ENCODE data around the gene PARP15. TPM values are rescaled to one million over a fixed set of nuclear protein-coding genes. Genes with fewer than 3 reads are reported as not detected.

PARP15 gene
- total and polyA plus RNA-seq, 4 experiments from 2014 or later, result 7.6 to 78.0 (median 43.2) TPM

- no peak overlapping the region for H3K27ac ChIP-seq (ENCODE audit: low read depth, low read length)
- H3K4me3 Mint-ChIP-seq, result no peak overlapping the region
- peaks cover 8% of the 10 kb centered on the region for H3K4me1 ChIP-seq (ENCODE audit: insufficient read depth, low read length)
- H3K27ac Mint-ChIP-seq, result no peak overlapping the region
- no peaks in the 10 kb centered on the region for H3K27me3 ChIP-seq (ENCODE audit: insufficient read depth, low read length)
- no peaks in the 10 kb centered on the region for H3K9me3 ChIP-seq (ENCODE audit: control insufficient read depth in 1 of 2, low read length in 2 of 2)
- H3K4me3 ChIP-seq (ENCODE audit: low read length in 2 of 2), result no peak overlapping the region
- ChIA-PET CTCF (ENCODE audit: partially characterized antibody) (interaction anchor here (1.5 kb wide), 2 partner anchors 19 to 101 kb away, joined by 5 to 6 read pairs; no protein-coding TSS in a partner anchor), POLR2A (ENCODE audit: partially characterized antibody) (interaction anchor here (0.7 kb wide), 1 partner anchor 96 kb away, joined by 3 read pairs; the partner anchor contains the start of genes DTX3L and PARP9)
- H3K9me3 Mint-ChIP-seq, result peaks cover 0 to 6% (median 0%) of the 10 kb centered on the region in 8 donors
- H3K36me3 Mint-ChIP-seq, result no peaks in the 10 kb centered on the region
- intact Hi-C loops (cut with micrococcal nuclease), result no loop called here
- no peaks in the 10 kb centered on the region for H3K27me3 Mint-ChIP-seq
- DNase-seq, result no peak
- H3K36me3 ChIP-seq (ENCODE audit: insufficient read depth, low read length), result no peaks in the 10 kb centered on the region
- H3K4me1 Mint-ChIP-seq, result peaks cover 7 to 9% (median 7%) of the 10 kb centered on the region in 4 donors
Measured at GRCh38 chr3:122660297-122660974, 83.0 kb downstream of the PARP15 start.

- DNase-seq, result peak in 1 of 5 donors; percentile 40
- H3K27me3 ChIP-seq (ENCODE audit: insufficient read depth, low read length), result no peaks in the 10 kb centered on the region
- intact Hi-C loops (cut with micrococcal nuclease), result no loop called here
Measured at GRCh38 chr3:122661633-122662032, 84.2 kb downstream of the PARP15 start.

DNA sequence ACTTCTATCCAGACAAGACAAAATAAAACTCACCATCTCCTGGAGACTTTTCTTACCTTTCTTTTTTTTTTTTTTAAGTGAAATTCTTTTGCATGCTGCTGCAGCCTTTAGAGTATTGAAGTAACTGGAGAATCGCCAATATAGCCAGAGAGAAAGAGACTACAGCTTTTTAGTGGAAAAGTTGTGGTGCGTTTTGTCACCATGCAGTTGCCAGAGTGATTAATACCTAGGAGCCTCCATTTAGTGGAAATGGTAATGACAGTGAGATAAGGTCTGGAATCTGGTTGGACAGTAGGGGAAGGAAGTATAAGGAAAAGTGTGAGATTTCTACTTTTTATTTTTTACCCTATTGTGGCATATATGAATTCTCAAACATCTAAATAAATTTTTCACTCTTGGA lies 85.1 kb downstream of the PARP15 start:
- no peaks in the 10 kb centered on the region for H3K36me3 Mint-ChIP-seq
- no peak overlapping the region for H3K4me3 Mint-ChIP-seq
- Histone ChIP-seq H3K9me3 (ENCODE audit: control insufficient read depth in 1 of 2, low read length in 2 of 2) (no peaks in the 10 kb centered on the region), H3K27me3 (ENCODE audit: insufficient read depth, low read length) (no peaks in the 10 kb centered on the region), H3K27ac (ENCODE audit: low read depth, low read length) (no peak overlapping the region), H3K4me1 (ENCODE audit: insufficient read depth, low read length) (peaks cover 8% of the 10 kb centered on the region), H3K36me3 (ENCODE audit: insufficient read depth, low read length) (no peaks in the 10 kb centered on the region), H3K4me3 (ENCODE audit: low read length in 2 of 2) (no peak overlapping the region)
- intact Hi-C loops (cut with micrococcal nuclease), result no loop called here
- peaks cover 0 to 5% (median 0%) of the 10 kb centered on the region in 8 donors for H3K9me3 Mint-ChIP-seq
- CTCF ChIA-PET (ENCODE audit: partially characterized antibody), result interaction anchor here (0.9 kb wide), 1 partner anchor 17 kb away, joined by 3 read pairs; the partner anchor contains the start of gene PARP14
- H3K27ac Mint-ChIP-seq, result no peak overlapping the region
- H3K27me3 Mint-ChIP-seq, result no peaks in the 10 kb centered on the region
- H3K4me1 Mint-ChIP-seq, result peaks cover 7 to 9% (median 7%) of the 10 kb centered on the region in 4 donors
- DNase-seq, result no peak
- POLR2A ChIA-PET (ENCODE audit: partially characterized antibody), result no interaction called here

More at GRCh38 chr3:122661633-122662032, 84.2 kb downstream of the PARP15 start:
- Mint-ChIP-seq H3K36me3 (no peaks in the 10 kb centered on the region), H3K27me3 (no peaks in the 10 kb centered on the region), H3K27ac (peak overlapping the region in 1 of 7 donors; percentile 37), H3K9me3 (peaks cover 0 to 5% (median 0%) of the 10 kb centered on the region in 8 donors), H3K4me1 (peaks cover 7 to 9% (median 7%) of the 10 kb centered on the region in 4 donors), H3K4me3 (peak overlapping the region; percentile 13 to 71 (median 61))
- CTCF ChIA-PET (ENCODE audit: partially characterized antibody), result interaction anchor here (0.9 to 1.5 kb wide), 2 partner anchors 18 kb away, joined by 3 to 6 read pairs; partner anchors contain the start of gene PARP14
- no peaks in the 10 kb centered on the region for H3K9me3 ChIP-seq (ENCODE audit: control insufficient read depth in 1 of 2, low read length in 2 of 2)
- H3K4me3 ChIP-seq (ENCODE audit: low read length in 2 of 2), result no peak overlapping the region
- H3K27ac ChIP-seq (ENCODE audit: low read depth, low read length), result no peak overlapping the region
- peaks cover 8% of the 10 kb centered on the region for H3K4me1 ChIP-seq (ENCODE audit: insufficient read depth, low read length)
- no peaks in the 10 kb centered on the region for H3K36me3 ChIP-seq (ENCODE audit: insufficient read depth, low read length)
- POLR2A ChIA-PET (ENCODE audit: partially characterized antibody), result interaction anchor here (0.8 kb wide), 1 partner anchor 18 kb away, joined by 4 read pairs; no protein-coding TSS in a partner anchor

- peaks cover 0 to 5% (median 0%) of the 10 kb centered on the region in 8 donors for H3K9me3 Mint-ChIP-seq
- peaks cover 7 to 14% (median 7%) of the 10 kb centered on the region in 4 donors for H3K4me1 Mint-ChIP-seq
- no peaks in the 10 kb centered on the region for H3K27me3 ChIP-seq (ENCODE audit: insufficient read depth, low read length)
- no peaks in the 10 kb centered on the region for H3K27me3 Mint-ChIP-seq
- DNase-seq, result no peak
- no peaks in the 10 kb centered on the region for H3K36me3 Mint-ChIP-seq
- ChIA-PET POLR2A (ENCODE audit: partially characterized antibody) (no interaction called here), CTCF (ENCODE audit: partially characterized antibody) (interaction anchor here (1.2 to 2.3 kb wide), 2 partner anchors 14 to 131 kb away, joined by 3 to 9 read pairs; no protein-coding TSS in a partner anchor)
- intact Hi-C loops (cut with micrococcal nuclease), result no loop called here
- no peaks in the 10 kb centered on the region for H3K36me3 ChIP-seq (ENCODE audit: insufficient read depth, low read length)
- H3K4me3 ChIP-seq (ENCODE audit: low read length in 2 of 2), result no peak overlapping the region
- H3K27ac Mint-ChIP-seq, result no peak overlapping the region
- peaks cover 8% of the 10 kb centered on the region for H3K4me1 ChIP-seq (ENCODE audit: insufficient read depth, low read length)
- H3K27ac ChIP-seq (ENCODE audit: low read depth, low read length), result no peak overlapping the region
- no peak overlapping the region for H3K4me3 Mint-ChIP-seq
- H3K9me3 ChIP-seq (ENCODE audit: control insufficient read depth in 1 of 2, low read length in 2 of 2), result no peaks in the 10 kb centered on the region
Measured at GRCh38 chr3:122665226-122665786, 87.9 kb downstream of the PARP15 start.

GRCh38 chr3:122665881-122666280 lies 88.4 kb downstream of the PARP15 start:
- H3K36me3 Mint-ChIP-seq, result no peaks in the 10 kb centered on the region
- DNase-seq, result no peak
- H3K9me3 ChIP-seq (ENCODE audit: control insufficient read depth in 1 of 2, low read length in 2 of 2), result no peaks in the 10 kb centered on the region
- H3K27me3 ChIP-seq (ENCODE audit: insufficient read depth, low read length), result no peaks in the 10 kb centered on the region
- H3K36me3 ChIP-seq (ENCODE audit: insufficient read depth, low read length), result no peaks in the 10 kb centered on the region
- peaks cover 0 to 4% (median 0%) of the 10 kb centered on the region in 8 donors for H3K9me3 Mint-ChIP-seq
- CTCF ChIA-PET (ENCODE audit: partially characterized antibody), result interaction anchor here (1.2 to 2.3 kb wide), 2 partner anchors 13 to 131 kb away, joined by 3 to 9 read pairs; no protein-coding TSS in a partner anchor
- H3K4me1 ChIP-seq (ENCODE audit: insufficient read depth, low read length), result peaks cover 8% of the 10 kb centered on the region
- H3K27ac Mint-ChIP-seq, result no peak overlapping the region
- H3K27ac ChIP-seq (ENCODE audit: low read depth, low read length), result no peak overlapping the region
- H3K27me3 Mint-ChIP-seq, result no peaks in the 10 kb centered on the region
- H3K4me3 Mint-ChIP-seq, result no peak overlapping the region
- no peak overlapping the region for H3K4me3 ChIP-seq (ENCODE audit: low read length in 2 of 2)
- intact Hi-C loops (cut with micrococcal nuclease), result no loop called here
- POLR2A ChIA-PET (ENCODE audit: partially characterized antibody), result no interaction called here
- peaks cover 7 to 14% (median 7%) of the 10 kb centered on the region in 4 donors for H3K4me1 Mint-ChIP-seq

DNA sequence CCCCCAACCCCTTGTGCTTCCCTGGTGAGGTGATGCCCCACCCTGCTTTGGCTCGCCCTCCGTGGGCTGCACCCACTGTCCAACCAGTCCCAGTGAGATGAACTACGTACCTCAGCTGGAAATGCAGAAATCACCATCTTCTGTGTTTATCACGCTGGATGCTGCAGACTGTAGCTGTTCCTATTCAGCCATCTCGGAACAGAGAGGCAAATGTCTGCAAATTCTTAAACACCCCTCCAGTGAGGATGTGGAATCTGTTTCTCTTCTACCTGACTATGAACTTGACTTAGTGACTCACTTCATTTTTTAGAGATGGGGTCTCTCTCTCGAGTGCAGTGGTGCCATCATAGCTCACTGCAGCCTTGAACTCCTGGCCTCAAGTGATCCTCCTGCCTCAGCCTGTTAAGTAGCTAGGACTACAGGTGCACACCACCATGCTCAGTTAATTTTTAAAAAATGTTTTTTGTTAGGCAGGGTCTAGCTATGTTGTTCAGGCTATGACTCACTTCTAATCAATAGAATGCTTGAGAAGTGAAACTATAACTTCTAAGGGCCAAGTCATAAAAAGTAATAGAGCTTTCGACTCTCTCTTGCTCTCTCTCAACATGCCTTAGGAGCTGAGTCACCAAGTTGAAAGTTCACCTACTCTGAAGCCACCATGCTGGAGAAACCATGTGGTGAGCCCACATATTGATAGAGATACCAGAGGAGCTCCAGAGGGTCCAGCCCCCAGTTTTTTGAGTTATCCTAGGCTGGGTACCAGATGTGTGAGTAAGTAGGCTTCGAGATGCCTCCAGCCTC lies 91.7 kb downstream of the PARP15 start:
- H3K27ac Mint-ChIP-seq, result no peak overlapping the region
- ChIA-PET POLR2A (ENCODE audit: partially characterized antibody) (no interaction called here), CTCF (ENCODE audit: partially characterized antibody) (interaction anchor here (1.0 to 2.5 kb wide), 3 partner anchors 10 to 111 kb away, joined by 3 to 15 read pairs (median 5); no protein-coding TSS in a partner anchor)
- H3K9me3 Mint-ChIP-seq, result peaks cover 0 to 3% (median 0%) of the 10 kb centered on the region in 8 donors
- no peaks in the 10 kb centered on the region for H3K9me3 ChIP-seq (ENCODE audit: control insufficient read depth in 1 of 2, low read length in 2 of 2)
- H3K36me3 ChIP-seq (ENCODE audit: insufficient read depth, low read length), result no peaks in the 10 kb centered on the region
- no peaks in the 10 kb centered on the region for H3K27me3 ChIP-seq (ENCODE audit: insufficient read depth, low read length)
- no peaks in the 10 kb centered on the region for H3K4me1 ChIP-seq (ENCODE audit: insufficient read depth, low read length)
- H3K36me3 Mint-ChIP-seq, result no peaks in the 10 kb centered on the region
- peak in 1 of 5 donors; percentile 2 for DNase-seq
- no peaks in the 10 kb centered on the region for H3K27me3 Mint-ChIP-seq
- H3K4me3 Mint-ChIP-seq, result peak overlapping the region in 1 of 8 donors; percentile 28
- H3K4me1 Mint-ChIP-seq, result peaks cover 0 to 5% (median 0%) of the 10 kb centered on the region in 4 donors
- no peak overlapping the region for H3K27ac ChIP-seq (ENCODE audit: low read depth, low read length)
- intact Hi-C loops (cut with micrococcal nuclease), result no loop called here
- no peak overlapping the region for H3K4me3 ChIP-seq (ENCODE audit: low read length in 2 of 2)
